SK-N-SH treated with all-trans-retinoic acid at 6 μM for 48 hours (cell line): Measurements from ENCODE around the gene MYO1B.
A peak's percentile ranks its signal among the peaks of the same experiment; 100 is the strongest.

Source experiments
- ATAC-seq: fragments of 200-7000 bp; cut with Tn5 transposase; 3 replicates; pipeline ENCODE4 v1.9.1; 2020; ENCODE audit warnings: mild to moderate bottlenecking, moderate library complexity
- ARNTL ChIP-seq: fragments of 450-650 bp; formaldehyde crosslinking; IDR thresholded peaks from 2 replicates; pipeline ENCODE4 v1.5.0; 2020; ENCODE audit warnings: low read depth, mild to moderate bottlenecking, moderate library complexity, borderline replicate concordance
- BACH2 ChIP-seq: fragments of 250-450 bp; sonication (Bioruptor Pico); IDR thresholded peaks from 2 replicates; pipeline ENCODE4 v1.9.0; 2021; ENCODE audit warnings: mild to moderate bottlenecking, borderline replicate concordance
- CREB5 ChIP-seq: fragments of 250-450 bp; sonication (Bioruptor Pico); IDR thresholded peaks from 2 replicates; pipeline ENCODE4 v1.5.1; 2020; ENCODE audit warnings: low read depth, mild to moderate bottlenecking, moderate library complexity
- CSDC2 ChIP-seq: fragments of 250-450 bp; sonication (Bioruptor Pico); IDR thresholded peaks from 2 replicates; pipeline ENCODE4 v1.5.0; 2020; ENCODE audit warnings: mild to moderate bottlenecking, moderate library complexity
- ESRRG ChIP-seq: fragments of 250-450 bp; sonication (Bioruptor Pico); IDR thresholded peaks from 2 replicates; pipeline ENCODE4 v1.6.1; 2021; ENCODE audit warnings: mild to moderate bottlenecking
- ISL1 ChIP-seq: fragments of 250-450 bp; sonication (Bioruptor Pico); IDR thresholded peaks from 2 replicates; pipeline ENCODE4 v2.1.2; 2022; ENCODE audit warnings: mild to moderate bottlenecking, moderate library complexity
- OSR1 ChIP-seq: fragments of 250-450 bp; sonication (Bioruptor Pico); IDR thresholded peaks from 2 replicates; pipeline ENCODE4 v1.8.0; 2022; ENCODE audit warnings: moderate library complexity, mild to moderate bottlenecking, inconsistent platforms
- PATZ1 ChIP-seq: fragments of 250-450 bp; sonication (Bioruptor Pico); IDR thresholded peaks from 2 replicates; pipeline ENCODE4 v1.8.0; 2020; ENCODE audit warnings: mild to moderate bottlenecking, moderate library complexity, borderline replicate concordance
- POU6F1 ChIP-seq: fragments of 250-450 bp; sonication (Bioruptor Pico); IDR thresholded peaks from 2 replicates; pipeline ENCODE4 v1.8.0; 2021; ENCODE audit warnings: low read depth, mild to moderate bottlenecking, moderate library complexity, borderline replicate concordance
- PPARA ChIP-seq: fragments of 250-450 bp; sonication (Bioruptor Pico); IDR thresholded peaks from 2 replicates; pipeline ENCODE4 v1.5.0; 2020; ENCODE audit warnings: mild to moderate bottlenecking, borderline replicate concordance
- RARB ChIP-seq: fragments of 250-450 bp; sonication (Bioruptor Pico); IDR thresholded peaks from 2 replicates; pipeline ENCODE4 v1.8.0; 2021; ENCODE audit warnings: mild to moderate bottlenecking, moderate library complexity
- SNAI2 ChIP-seq: fragments of 250-450 bp; sonication (Bioruptor Pico); IDR thresholded peaks from 2 replicates; pipeline ENCODE4 v1.5.0; 2020; ENCODE audit warnings: mild to moderate bottlenecking, moderate library complexity
- TCF4 ChIP-seq: fragments of 250-450 bp; sonication (Bioruptor Pico); IDR thresholded peaks from 2 replicates; pipeline ENCODE4 v1.8.0; 2021; ENCODE audit warnings: mild to moderate bottlenecking, moderate library complexity, borderline replicate concordance
- TOX ChIP-seq: fragments of 250-450 bp; sonication (Bioruptor Pico); IDR thresholded peaks from 2 replicates; pipeline ENCODE4 v1.8.0; 2021; ENCODE audit warnings: mild to moderate bottlenecking, moderate library complexity, borderline replicate concordance
- ZNF70 ChIP-seq: fragments of 450-650 bp; formaldehyde crosslinking; IDR thresholded peaks from 2 replicates; pipeline ENCODE4 v1.5.0; 2020; ENCODE audit warnings: mild to moderate bottlenecking, moderate library complexity
- ZNF8 ChIP-seq: fragments of 450-650 bp; formaldehyde crosslinking; IDR thresholded peaks from 2 replicates; pipeline ENCODE4 v1.5.0; 2020; ENCODE audit warnings: mild to moderate bottlenecking, moderate library complexity
- TF ChIP-seq, protein P1 (sequence below): fragments of 250-450 bp; sonication (Bioruptor Pico); IDR thresholded peaks from 2 replicates; pipeline ENCODE4 v1.5.1; 2021; ENCODE audit warnings: mild to moderate bottlenecking, moderate library complexity
- TF ChIP-seq, protein P2 (sequence below): fragments of 250-450 bp; sonication (Bioruptor Pico); IDR thresholded peaks from 2 replicates; pipeline ENCODE4 v1.5.0; 2020; ENCODE audit warnings: mild to moderate bottlenecking, moderate library complexity

Gene MYO1B

GRCh38 chr2:191200910-191201309, 44.3 kb upstream of the MYO1B start:
- no peak for ATAC-seq
- TF ChIP-seq ESRRG (no peak), ZNF8 (CRISPR knock-in tag) (no peak), SNAI2 (CRISPR knock-in tag) (no peak), ARNTL (CRISPR knock-in tag) (no peak), TCF4 (CRISPR knock-in tag) (no peak), ZNF70 (CRISPR knock-in tag) (no peak), CREB5 (CRISPR knock-in tag) (no peak), OSR1 (CRISPR knock-in tag) (no peak), TOX (CRISPR knock-in tag) (no peak), PPARA (CRISPR knock-in tag) (no peak), ISL1 (CRISPR knock-in tag) (no peak), PATZ1 (CRISPR knock-in tag) (no peak), CSDC2 (CRISPR knock-in tag) (no peak)
- TF ChIP-seq, protein P1, sequence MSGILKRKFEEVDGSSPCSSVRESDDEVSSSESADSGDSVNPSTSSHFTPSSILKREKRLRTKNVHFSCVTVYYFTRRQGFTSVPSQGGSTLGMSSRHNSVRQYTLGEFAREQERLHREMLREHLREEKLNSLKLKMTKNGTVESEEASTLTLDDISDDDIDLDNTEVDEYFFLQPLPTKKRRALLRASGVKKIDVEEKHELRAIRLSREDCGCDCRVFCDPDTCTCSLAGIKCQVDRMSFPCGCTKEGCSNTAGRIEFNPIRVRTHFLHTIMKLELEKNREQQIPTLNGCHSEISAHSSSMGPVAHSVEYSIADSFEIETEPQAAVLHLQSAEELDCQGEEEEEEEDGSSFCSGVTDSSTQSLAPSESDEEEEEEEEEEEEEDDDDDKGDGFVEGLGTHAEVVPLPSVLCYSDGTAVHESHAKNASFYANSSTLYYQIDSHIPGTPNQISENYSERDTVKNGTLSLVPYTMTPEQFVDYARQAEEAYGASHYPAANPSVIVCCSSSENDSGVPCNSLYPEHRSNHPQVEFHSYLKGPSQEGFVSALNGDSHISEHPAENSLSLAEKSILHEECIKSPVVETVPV (CRISPR knock-in tag), result no peak
- TF ChIP-seq, protein P2, sequence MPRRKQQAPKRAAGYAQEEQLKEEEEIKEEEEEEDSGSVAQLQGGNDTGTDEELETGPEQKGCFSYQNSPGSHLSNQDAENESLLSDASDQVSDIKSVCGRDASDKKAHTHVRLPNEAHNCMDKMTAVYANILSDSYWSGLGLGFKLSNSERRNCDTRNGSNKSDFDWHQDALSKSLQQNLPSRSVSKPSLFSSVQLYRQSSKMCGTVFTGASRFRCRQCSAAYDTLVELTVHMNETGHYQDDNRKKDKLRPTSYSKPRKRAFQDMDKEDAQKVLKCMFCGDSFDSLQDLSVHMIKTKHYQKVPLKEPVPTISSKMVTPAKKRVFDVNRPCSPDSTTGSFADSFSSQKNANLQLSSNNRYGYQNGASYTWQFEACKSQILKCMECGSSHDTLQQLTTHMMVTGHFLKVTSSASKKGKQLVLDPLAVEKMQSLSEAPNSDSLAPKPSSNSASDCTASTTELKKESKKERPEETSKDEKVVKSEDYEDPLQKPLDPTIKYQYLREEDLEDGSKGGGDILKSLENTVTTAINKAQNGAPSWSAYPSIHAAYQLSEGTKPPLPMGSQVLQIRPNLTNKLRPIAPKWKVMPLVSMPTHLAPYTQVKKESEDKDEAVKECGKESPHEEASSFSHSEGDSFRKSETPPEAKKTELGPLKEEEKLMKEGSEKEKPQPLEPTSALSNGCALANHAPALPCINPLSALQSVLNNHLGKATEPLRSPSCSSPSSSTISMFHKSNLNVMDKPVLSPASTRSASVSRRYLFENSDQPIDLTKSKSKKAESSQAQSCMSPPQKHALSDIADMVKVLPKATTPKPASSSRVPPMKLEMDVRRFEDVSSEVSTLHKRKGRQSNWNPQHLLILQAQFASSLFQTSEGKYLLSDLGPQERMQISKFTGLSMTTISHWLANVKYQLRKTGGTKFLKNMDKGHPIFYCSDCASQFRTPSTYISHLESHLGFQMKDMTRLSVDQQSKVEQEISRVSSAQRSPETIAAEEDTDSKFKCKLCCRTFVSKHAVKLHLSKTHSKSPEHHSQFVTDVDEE (CRISPR knock-in tag), result no peak

- TF ChIP-seq, protein P1 (CRISPR knock-in tag), result no peak
- TF ChIP-seq OSR1 (CRISPR knock-in tag), result no peak
- no peak for TF ChIP-seq ISL1 (CRISPR knock-in tag)
- TF ChIP-seq POU6F1 (CRISPR knock-in tag), result no peak
- TF ChIP-seq ARNTL (CRISPR knock-in tag), result no peak
- no peak for TF ChIP-seq TCF4 (CRISPR knock-in tag)
- no peak for TF ChIP-seq SNAI2 (CRISPR knock-in tag)
- TF ChIP-seq BACH2 (CRISPR knock-in tag), result no peak
- peak; percentile 51 for ATAC-seq
Observed at GRCh38 chr2:191202209-191202721, 42.9 kb upstream of the MYO1B start.

GRCh38 chr2:191202881-191203397, 42.3 kb upstream of the MYO1B start:
- no peak; the same call in 2 of the 3 replicates for ATAC-seq
- TF ChIP-seq TOX (CRISPR knock-in tag), result no peak
- TF ChIP-seq, protein P1 (CRISPR knock-in tag), result no peak
- no peak for TF ChIP-seq ESRRG
- no peak for TF ChIP-seq RARB
- no peak for TF ChIP-seq PPARA (CRISPR knock-in tag)
- no peak for TF ChIP-seq CREB5 (CRISPR knock-in tag)
- TF ChIP-seq, protein P2 (CRISPR knock-in tag), result no peak
